WERI-Rb-1 (cell line): Measurements from ENCODE around the gene ZCCHC14.

Experiments
- DNase-seq: peaks from one replicate; pipeline ENCODE4 v3.0.0-alpha.2; 2020
- H3K27ac ChIP-seq: fragments of 250-450 bp; sonication (Bioruptor Pico); 2 replicates; pipeline ENCODE4 v1.5.1; 2020; ENCODE audit warnings: mild to moderate bottlenecking, moderate library complexity
- H3K27me3 ChIP-seq: fragments of 250-450 bp; sonication (Bioruptor Pico); 2 replicates; pipeline ENCODE4 v1.5.1; 2021; ENCODE audit warnings: mild to moderate bottlenecking, low read depth, moderate library complexity; ENCODE audit not compliant: insufficient read depth, severe bottlenecking
- H3K36me3 ChIP-seq: fragments of 250-450 bp; sonication (Bioruptor Pico); 2 replicates; pipeline ENCODE4 v1.5.1; 2020; ENCODE audit warnings: mild to moderate bottlenecking, moderate library complexity
- H3K4me3 ChIP-seq: 2 replicates; pipeline ENCODE4 v1.5.1; 2011; ENCODE audit warnings: low read depth, mild to moderate bottlenecking, control low read depth, low read length
- H3K9me3 ChIP-seq: fragments of 250-450 bp; sonication (Bioruptor Pico); 2 replicates; pipeline ENCODE4 v1.5.1; 2021; ENCODE audit warnings: mild to moderate bottlenecking, moderate library complexity; ENCODE audit not compliant: severe bottlenecking
- CTCF ChIP-seq: IDR thresholded peaks from 2 replicates; pipeline ENCODE4 v1.5.1; 2011; ENCODE audit warnings: low read depth, mild to moderate bottlenecking, control low read depth, inconsistent platforms, low read length

The ZCCHC14 gene

GRCh38 chr16:87458424-87458915, 34.4 kb downstream of the ZCCHC14 start:
- Histone ChIP-seq H3K36me3 (peaks cover 2% of the 10 kb centered on the region), H3K4me3 (no peak overlapping the region), H3K27me3 (no peaks in the 10 kb centered on the region), H3K9me3 (no peaks in the 10 kb centered on the region), H3K27ac (no peak overlapping the region)
- no peak for DNase-seq
- no peak for TF ChIP-seq CTCF

GRCh38 chr16:87457709-87458423, 35.0 kb downstream of the ZCCHC14 start:
- no peak overlapping the region for H3K27ac ChIP-seq
- H3K4me3 ChIP-seq: no peak overlapping the region
- H3K27me3 ChIP-seq: no peaks in the 10 kb centered on the region
- TF ChIP-seq CTCF: no peak
- H3K36me3 ChIP-seq: peaks cover 2% of the 10 kb centered on the region
- no peak for DNase-seq
- no peaks in the 10 kb centered on the region for H3K9me3 ChIP-seq

GRCh38 chr16:87457061-87457611, 35.7 kb downstream of the ZCCHC14 start:
- Histone ChIP-seq H3K9me3 (no peaks in the 10 kb centered on the region), H3K27ac (no peak overlapping the region), H3K27me3 (no peaks in the 10 kb centered on the region), H3K36me3 (peaks cover 2% of the 10 kb centered on the region), H3K4me3 (no peak overlapping the region)
- no peak for DNase-seq
- no peak for TF ChIP-seq CTCF

- Histone ChIP-seq H3K27ac (no peak overlapping the region), H3K9me3 (no peaks in the 10 kb centered on the region), H3K36me3 (peaks cover 2% of the 10 kb centered on the region), H3K4me3 (no peak overlapping the region), H3K27me3 (no peaks in the 10 kb centered on the region)
- TF ChIP-seq CTCF: no peak
- no peak for DNase-seq
Observed at GRCh38 chr16:87454391-87454790, 38.4 kb downstream of the ZCCHC14 start.

GRCh38 chr16:87453326-87453725, 39.5 kb downstream of the ZCCHC14 start:
- peaks cover 2% of the 10 kb centered on the region for H3K36me3 ChIP-seq
- no peak for TF ChIP-seq CTCF

More at GRCh38 chr16:87453326-87453725, 39.5 kb downstream of the ZCCHC14 start:
- no peaks in the 10 kb centered on the region for H3K27me3 ChIP-seq
- no peaks in the 10 kb centered on the region for H3K9me3 ChIP-seq
- H3K4me3 ChIP-seq: no peak overlapping the region
- H3K27ac ChIP-seq: no peak overlapping the region
- no peak for DNase-seq
